GM12878 (cell line): ENCODE measurements around the gene SDK2. TPM values are rescaled to one million over a fixed set of nuclear protein-coding genes. Genes with fewer than 3 reads are reported as not detected.

ENCODE experiments used
- ATAC-seq: fragments of 200-7000 bp; cut with Tn5 transposase; 3 replicates; pipeline ENCODE4 v1.9.1; 2020; ENCODE audit warnings: mild to moderate bottlenecking, moderate library complexity
- BruUV-seq: library from RNA; stranded (reverse); fragments of 400-500 nt; replicated peaks from 2 replicates; lab custom pipeline; 2021; lab: Mats Ljungman, UMichigan
- CTCF ChIA-PET: fragments of 300-600 bp; sonication (Branson Sonifier 250); formaldehyde crosslinking; extraction: SDS; loops from one replicate; lab custom pipeline; 2021; ENCODE audit warnings: inconsistent platforms; lab: Yijun Ruan, JAX
- POLR2A ChIA-PET: fragments of 350-600 bp; formaldehyde crosslinking; extraction: SDS; loops from one replicate; lab custom pipeline; 2021; ENCODE audit warnings: inconsistent platforms; lab: Charles Lee
- RAD21 ChIA-PET: fragments of 300-600 bp; sonication (Branson Sonifier 250); formaldehyde crosslinking; loops from one replicate; lab custom pipeline; 2023; ENCODE audit warnings: antibody characterized with exemption; ENCODE audit not compliant: unreplicated experiment; lab: Charles Lee
- SMC1A ChIA-PET: fragments of 300-600 bp; sonication (Branson Sonifier 250); formaldehyde crosslinking; loops from one replicate; lab custom pipeline; 2023; ENCODE audit not compliant: unreplicated experiment, uncharacterized antibody; lab: Charles Lee
- DNase-seq: peaks from one replicate; pipeline ENCODE4 v3.0.0-alpha.2; 2011; ENCODE audit warnings: low read depth, low spot score
- FAIRE-seq: peaks from 3 replicates; lab custom pipeline; 2011; peaks lifted over from hg19 to GRCh38; lab: Jason Lieb, UNC
- H2AFZ ChIP-seq: 2 replicates; pipeline ENCODE4 v1.6.0; 2011; ENCODE audit warnings: low read depth, low read length, control low read depth; ENCODE audit not compliant: control insufficient read depth
- H3K27ac ChIP-seq: 2 replicates; pipeline ENCODE4 v1.5.1; 2011; ENCODE audit warnings: control low read depth; ENCODE audit not compliant: control insufficient read depth, insufficient read depth
- H3K27me3 ChIP-seq, 2 experiments: replicated peaks in 1 of 2; 2 replicates each; pipeline versions ENCODE4 v1.6.0 to v1.6.1; 2011; ENCODE audit warnings: low read length in 1 of 2; ENCODE audit not compliant: control insufficient read depth in 2 of 2, insufficient read depth in 2 of 2
- H3K36me3 ChIP-seq, 2 experiments: 2 replicates each; pipeline ENCODE4 v1.5.1; 2011; ENCODE audit warnings: low read length in 1 of 2; ENCODE audit not compliant: control insufficient read depth in 2 of 2, insufficient read depth in 2 of 2
- H3K4me1 ChIP-seq: 2 replicates; pipeline ENCODE4 v1.6.1; 2011; ENCODE audit warnings: mild to moderate bottlenecking, low read length, moderate library complexity, mixed read lengths; ENCODE audit not compliant: control insufficient read depth, insufficient read depth
- H3K4me2 ChIP-seq: 2 replicates; pipeline ENCODE4 v1.6.0; 2011; ENCODE audit warnings: control low read depth; ENCODE audit not compliant: control insufficient read depth, insufficient read depth
- H3K4me3 ChIP-seq: fragments of 200-600 bp; sonication (generic); 2 replicates; pipeline ENCODE4 v1.5.1; 2016
- H3K79me2 ChIP-seq: 2 replicates; pipeline ENCODE4 v1.6.0; 2011; ENCODE audit warnings: low read length; ENCODE audit not compliant: control insufficient read depth, insufficient read depth
- H3K9ac ChIP-seq: 2 replicates; pipeline ENCODE4 v1.8.0; 2011; ENCODE audit warnings: low read length, control low read depth, mixed read lengths; ENCODE audit not compliant: control insufficient read depth, insufficient read depth
- H3K9me3 ChIP-seq: replicated peaks from 3 replicates; pipeline ENCODE4 v1.5.1; 2011; ENCODE audit warnings: mild to moderate bottlenecking, low read length; ENCODE audit not compliant: control insufficient read depth, insufficient read depth
- H4K20me1 ChIP-seq: 2 replicates; pipeline ENCODE4 v1.6.0; 2011; ENCODE audit not compliant: control insufficient read depth, insufficient read depth
- CHD2 ChIP-seq: IDR thresholded peaks from 2 replicates; pipeline ENCODE4 v1.6.1; 2011; ENCODE audit warnings: low read depth, low read length, improper control_type of control experiment, borderline replicate concordance
- LARP7 ChIP-seq: fragments of 450-650 bp; IDR thresholded peaks from 2 replicates; pipeline ENCODE4 v1.6.1; 2017; ENCODE audit warnings: mild to moderate bottlenecking
- MEF2B ChIP-seq: fragments of 450-650 bp; IDR thresholded peaks from 2 replicates; pipeline ENCODE4 v1.6.1; 2018; ENCODE audit warnings: mild to moderate bottlenecking, moderate library complexity; ENCODE audit not compliant: partially characterized antibody, poor library complexity, severe bottlenecking
- MTA2 ChIP-seq: fragments of 450-650 bp; IDR thresholded peaks from 2 replicates; pipeline ENCODE4 v1.6.1; 2016; ENCODE audit warnings: low read depth, mild to moderate bottlenecking, moderate library complexity
- NRF1 ChIP-seq: conservative IDR thresholded peaks from 2 replicates; pipeline ENCODE4 v1.6.1; 2011; ENCODE audit warnings: mild to moderate bottlenecking, low read depth, low read length, improper control_type of control experiment
- RBBP5 ChIP-seq: fragments of 200-600 bp; sonication (generic); conservative IDR thresholded peaks from 2 replicates; pipeline ENCODE4 v1.6.1; 2016
- RELA ChIP-seq: fragments of 450-650 bp; IDR thresholded peaks from 2 replicates; pipeline ENCODE4 v1.8.0; 2014; ENCODE audit warnings: borderline replicate concordance; ENCODE audit not compliant: partially characterized antibody
- REST ChIP-seq: IDR thresholded peaks from 2 replicates; pipeline ENCODE4 v1.6.1; 2012; ENCODE audit warnings: mild to moderate bottlenecking, low read depth, low read length
- SIX5 ChIP-seq: IDR thresholded peaks from 2 replicates; pipeline ENCODE4 v1.6.1; 2011; ENCODE audit warnings: mild to moderate bottlenecking, low read depth, low read length, moderate library complexity; ENCODE audit not compliant: severe bottlenecking
- ZBTB40 ChIP-seq: fragments of 450-650 bp; IDR thresholded peaks from 2 replicates; pipeline ENCODE4 v1.6.1; 2016; ENCODE audit warnings: mild to moderate bottlenecking, moderate library complexity, borderline replicate concordance
- ZNF207 ChIP-seq: fragments of 450-650 bp; IDR thresholded peaks from 2 replicates; pipeline ENCODE4 v1.6.1; 2014; ENCODE audit warnings: antibody characterized with exemption, mild to moderate bottlenecking, borderline replicate concordance
- WGBS: methylation state at CpG from one replicate; pipeline ENCODE4 v1.1.6; 2016; ENCODE audit warnings: low lambda C conversion rate; ENCODE audit not compliant: insufficient replicate concordance, insufficient coverage; ENCODE audit errors: missing lambda C conversion rate; 5-methylcytosine and 5-hydroxymethylcytosine counted together
- in situ Hi-C: fragments of 300-500 bp; cut with MboI; formaldehyde crosslinking; loops from 9 replicates; pipeline ENCODE4 v1.14.3; 2018; ENCODE audit warnings: mixed read lengths
- intact Hi-C: fragments of 100-400 bp; cut with micrococcal nuclease; formaldehyde crosslinking; loops from one replicate; pipeline ENCODE4 v1.14.2; 2022; ENCODE audit not compliant: unreplicated experiment
- polyA plus RNA-seq, 11 experiments: library from polyadenylated mRNA; depleted of rRNA in 4 of 11; unstranded in 6 of 11; stranded (reverse) in 5 of 11; fragments of >200 nt; fragmentation: Nextera tagmentation in 4 of 11; fragmentation: Illumina TruSeq in 1 of 11; extraction: Ambion mirVana in 4 of 11; extraction: Trizol in 1 of 11; gene quantifications; 1 replicate in 1 of 11; 2 replicates in 10 of 11; pipeline versions ENCODE4 v1.2.1 to v1.2.3, GENCODE V29; 2011 to 2016; ENCODE audit warnings: inconsistent platforms in 2 of 11, missing spikeins in 2 of 11, low read depth in 1 of 11
- total RNA-seq, 4 experiments: library from RNA; depleted of rRNA in 3 of 4; stranded (reverse); fragments of >200 nt in 3 of 4; fragmentation: Illumina TruSeq in 1 of 4; extraction: Trizol in 1 of 4; gene quantifications; 2 replicates each; pipeline versions ENCODE4 v1.2.1 to v1.2.3, GENCODE V29; 2013 to 2021

SDK2 gene
- total and polyA plus RNA-seq, 10 of the 15 experiments (the other 5 are each of a cell fraction or from before 2014, with no cell fraction given), result 0.03 to 0.08 (median 0.03) TPM; not detected in 7

- BruUV-seq, result no TSS peak
- FAIRE-seq (no peak), ATAC-seq (no peak), DNase-seq (no peak)
- no peaks in the 10 kb centered on the region for H4K20me1 ChIP-seq
- H3K9ac ChIP-seq, result no peak overlapping the region
- no peak overlapping the region for H2AFZ ChIP-seq
- TF ChIP-seq REST (no peak), LARP7 (no peak), RBBP5 (no peak), MTA2 (no peak), MEF2B (no peak), NRF1 (no peak), ZBTB40 (no peak), SIX5 (no peak), RELA (no peak), CHD2 (no peak), ZNF207 (no peak)
- SMC1A ChIA-PET, result no interaction called here
- in situ Hi-C loops (no loop called here), intact Hi-C loops (no loop called here)
- no peaks in the 10 kb centered on the region for H3K36me3 ChIP-seq
- no peak overlapping the region for H3K4me2 ChIP-seq
- H3K4me1 ChIP-seq, result no peaks in the 10 kb centered on the region
- CTCF ChIA-PET, result no interaction called here
- POLR2A ChIA-PET, result no interaction called here
- RAD21 ChIA-PET, result no interaction called here
- no peak overlapping the region for H3K4me3 ChIP-seq
- 56% methylated on average over 11 of the region's 11 CpGs for WGBS
- H3K27ac ChIP-seq, result no peak overlapping the region
- H3K27me3 ChIP-seq, result peaks cover 0 to 2% of the 10 kb centered on the region in 2 experiments; a peak in 1 of 4 replicates
- no peaks in the 10 kb centered on the region for H3K9me3 ChIP-seq
- H3K79me2 ChIP-seq, result no peaks in the 10 kb centered on the region
Measured at GRCh38 chr17:73516431-73516830, 127.8 kb downstream of the SDK2 start.
